CD14-positive monocyte (primary cell): Measurements from ENCODE around the gene CYSTM1. TPM values are rescaled to one million over a fixed set of nuclear protein-coding genes. Genes with fewer than 3 reads are reported as not detected.

ENCODE experiments used
- DNase-seq, 3 donors: peaks; one replicate each; pipeline ENCODE4 v3.0.0-alpha.2; 2011 to 2022
- H2AFZ ChIP-seq: 2 replicates; pipeline ENCODE4 v1.6.0; 2012; ENCODE audit warnings: mild to moderate bottlenecking, low read depth, low read length, inconsistent platforms; ENCODE audit not compliant: insufficient read depth, poor library complexity, severe bottlenecking
- H3K27ac ChIP-seq, 2 donors: 1 replicate in 1 of 2; 2 replicates in 1 of 2; pipeline ENCODE4 v1.5.1; 2012 to 2013; ENCODE audit warnings: low read length in 2 of 2, control low read depth in 1 of 2, inconsistent platforms in 1 of 2, low read depth in 1 of 2, mild to moderate bottlenecking in 1 of 2
- H3K27me3 ChIP-seq, 2 donors: one replicate each; pipeline versions ENCODE4 v1.6.0 to v1.6.1; 2011 to 2013; ENCODE audit warnings: low read length in 2 of 2; ENCODE audit not compliant: control insufficient read depth in 2 of 2, insufficient read depth in 2 of 2
- H3K36me3 ChIP-seq, 2 donors: replicated peaks in 1 of 2; 1 replicate in 1 of 2; 2 replicates in 1 of 2; pipeline versions ENCODE4 v1.5.1 to v1.6.1; 2012 to 2013; ENCODE audit warnings: low read length in 2 of 2, control low read depth in 1 of 2, inconsistent platforms in 1 of 2, mild to moderate bottlenecking in 1 of 2; ENCODE audit not compliant: insufficient read depth in 2 of 2, control insufficient read depth in 1 of 2
- H3K4me1 ChIP-seq, 2 donors: 1 replicate in 1 of 2; 2 replicates in 1 of 2; pipeline versions ENCODE4 v1.5.1 to v1.6.1; 2012 to 2013; ENCODE audit warnings: low read length in 2 of 2, control low read depth in 1 of 2, inconsistent platforms in 1 of 2, mild to moderate bottlenecking in 1 of 2, moderate library complexity in 1 of 2; ENCODE audit not compliant: insufficient read depth in 2 of 2, control insufficient read depth in 1 of 2
- H3K4me2 ChIP-seq: replicated peaks from 2 replicates; pipeline ENCODE3; 2012; ENCODE audit warnings: low read length, moderate library complexity, mild to moderate bottlenecking; ENCODE audit not compliant: poor library complexity, severe bottlenecking; ENCODE audit errors: extremely low read depth
- H3K4me3 ChIP-seq, 3 experiments: fragments of 200-600 bp in 1 of 3; sonication (generic) in 1 of 3; replicated peaks in 1 of 3; 1 replicate in 2 of 3; 2 replicates in 1 of 3; pipeline ENCODE4 v1.5.1; 2011 to 2013; ENCODE audit warnings: low read length in 3 of 3, mild to moderate bottlenecking in 3 of 3, control low read depth in 2 of 3, low read depth in 2 of 3, inconsistent platforms in 1 of 3, moderate library complexity in 1 of 3
- H3K79me2 ChIP-seq: 2 replicates; pipeline ENCODE4 v1.6.0; 2012; ENCODE audit warnings: mild to moderate bottlenecking, control low read depth, inconsistent platforms, low read length, moderate library complexity; ENCODE audit not compliant: insufficient read depth
- H3K9ac ChIP-seq: 2 replicates; pipeline ENCODE4 v1.6.0; 2017; ENCODE audit warnings: low read length, mild to moderate bottlenecking; ENCODE audit not compliant: insufficient read depth, poor library complexity, severe bottlenecking
- H3K9me3 ChIP-seq, 2 donors: replicated peaks in 1 of 2; 1 replicate in 1 of 2; 2 replicates in 1 of 2; pipeline versions ENCODE4 v1.5.1 to v1.6.1; 2012 to 2013; ENCODE audit warnings: low read length in 2 of 2, control low read depth in 1 of 2; ENCODE audit not compliant: control insufficient read depth in 1 of 2, insufficient read depth in 1 of 2
- H4K20me1 ChIP-seq: 2 replicates; pipeline ENCODE4 v1.6.0; 2012; ENCODE audit warnings: mild to moderate bottlenecking, low read length, control low read depth, moderate library complexity; ENCODE audit not compliant: insufficient read depth
- H3K27ac Mint-ChIP-seq, 7 donors: one replicate each; pipeline ENCODE4 v1.8.0; 2020; ENCODE audit warnings: mild to moderate bottlenecking in 7 of 7, mixed read lengths in 7 of 7, moderate library complexity in 6 of 7, inconsistent platforms in 2 of 7
- H3K27me3 Mint-ChIP-seq, 3 donors: one replicate each; pipeline ENCODE4 v1.8.0; 2021 to 2022; ENCODE audit warnings: low read depth in 3 of 3, mild to moderate bottlenecking in 3 of 3, mixed read lengths in 3 of 3, moderate library complexity in 3 of 3, inconsistent platforms in 1 of 3
- H3K36me3 Mint-ChIP-seq, 2 donors: one replicate each; pipeline ENCODE4 v1.8.0; 2020; ENCODE audit warnings: mixed read lengths in 2 of 2, inconsistent platforms in 1 of 2, mild to moderate bottlenecking in 1 of 2
- H3K4me1 Mint-ChIP-seq: one replicate; pipeline ENCODE4 v1.8.0; 2020; ENCODE audit warnings: mild to moderate bottlenecking, mixed read lengths
- H3K4me3 Mint-ChIP-seq, 2 donors: one replicate each; pipeline ENCODE4 v1.8.0; 2020; ENCODE audit warnings: mild to moderate bottlenecking in 2 of 2, mixed read lengths in 2 of 2, moderate library complexity in 1 of 2
- H3K9me3 Mint-ChIP-seq, 7 donors: one replicate each; pipeline ENCODE4 v1.8.0; 2020 to 2022; ENCODE audit warnings: mixed read lengths in 7 of 7, mild to moderate bottlenecking in 6 of 7, moderate library complexity in 6 of 7, inconsistent platforms in 2 of 7
- WGBS: methylation state at CpG from one replicate; pipeline ENCODE4 v1.1.5; 2013; ENCODE audit warnings: missing lambda C conversion rate; ENCODE audit not compliant: insufficient coverage; 5-methylcytosine and 5-hydroxymethylcytosine counted together
- intact Hi-C, 2 donors: fragments of 100-400 bp; cut with micrococcal nuclease; formaldehyde crosslinking; loops; one replicate each; pipeline versions ENCODE4 v1.15.0 to v1.15.1; 2023
- polyA plus RNA-seq, 3 donors: library from polyadenylated mRNA; depleted of rRNA in 1 of 3; unstranded in 2 of 3; stranded (reverse) in 1 of 3; fragments of 300-500 nt in 2 of 3; fragments of >200 nt in 1 of 3; fragmentation: Illumina TruSeq in 2 of 3; gene quantifications; 1 replicate in 2 of 3; 2 replicates in 1 of 3; pipeline ENCODE4 v1.2.3, GENCODE V29; 2012 to 2021
- TF ChIP-seq, protein P1 (sequence below): fragments of 200-600 bp; IDR thresholded peaks from one replicate; pipeline ENCODE4 v1.8.0; 2022; ENCODE audit warnings: antibody characterized with exemption, mild to moderate bottlenecking

Gene CYSTM1
- polyA plus RNA-seq, 3 donors = 14.0 to 40.0 (median 36.7) TPM

DNA sequence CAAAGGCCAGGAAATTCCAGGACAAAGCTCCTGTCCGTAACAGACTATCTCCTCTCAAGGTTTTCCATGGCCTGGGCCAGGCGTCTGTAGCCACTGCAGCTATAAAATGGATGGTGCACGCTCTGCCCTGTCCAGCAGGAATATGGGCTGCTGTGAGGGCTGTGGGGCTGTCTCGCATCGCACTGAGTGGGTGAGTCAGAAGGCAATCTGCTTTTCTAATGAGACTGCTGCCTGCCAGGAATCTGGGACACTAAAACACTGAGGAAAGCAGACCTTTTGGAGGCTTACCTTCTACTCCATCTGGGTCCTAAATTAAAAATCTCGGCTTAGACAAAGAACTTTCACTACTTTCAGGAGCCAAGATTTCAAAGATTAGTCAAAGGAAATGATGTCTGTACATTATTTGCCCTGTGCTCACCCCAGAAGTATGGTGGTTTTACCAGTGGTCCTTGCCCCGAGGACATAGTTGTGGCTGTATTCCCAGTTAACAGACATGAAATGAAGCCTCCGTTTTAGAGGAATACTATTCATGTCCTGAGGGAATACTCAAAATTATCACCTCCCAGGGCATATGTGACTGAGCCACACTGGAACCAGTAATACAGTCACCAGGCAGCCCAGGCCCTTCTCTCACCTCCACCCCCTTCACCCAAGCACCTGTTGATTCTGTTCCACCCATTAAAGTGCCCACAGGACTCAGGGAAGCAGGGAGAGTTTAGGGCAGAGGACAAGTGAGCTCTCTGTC is 71.6 kb downstream of the CYSTM1 start:
- Histone ChIP-seq H2AFZ (no peak overlapping the region), H3K4me2 (no peak overlapping the region), H3K4me1 (peaks cover 35 to 37% of the 10 kb centered on the region in 2 donors), H4K20me1 (no peaks in the 10 kb centered on the region), H3K4me3 (no peak overlapping the region), H3K27ac (no peak overlapping the region), H3K36me3 (peaks cover 0 to 12% of the 10 kb centered on the region in 2 donors), H3K27me3 (no peaks in the 10 kb centered on the region), H3K79me2 (peaks cover 39% of the 10 kb centered on the region), H3K9ac (no peak overlapping the region), H3K9me3 (no peaks in the 10 kb centered on the region)
- Mint-ChIP-seq H3K9me3 (no peaks in the 10 kb centered on the region), H3K27me3 (peaks cover 0 to 4% (median 2%) of the 10 kb centered on the region in 3 donors), H3K4me1 (peaks cover 44% of the 10 kb centered on the region), H3K4me3 (no peak overlapping the region), H3K36me3 (peaks cover 46 to 67% of the 10 kb centered on the region in 2 donors), H3K27ac (peak overlapping the region in 5 of 7 donors; percentile 36 to 90 (median 70))
- peak in 1 of 3 donors; percentile 13 for DNase-seq
- TF ChIP-seq, protein P1, sequence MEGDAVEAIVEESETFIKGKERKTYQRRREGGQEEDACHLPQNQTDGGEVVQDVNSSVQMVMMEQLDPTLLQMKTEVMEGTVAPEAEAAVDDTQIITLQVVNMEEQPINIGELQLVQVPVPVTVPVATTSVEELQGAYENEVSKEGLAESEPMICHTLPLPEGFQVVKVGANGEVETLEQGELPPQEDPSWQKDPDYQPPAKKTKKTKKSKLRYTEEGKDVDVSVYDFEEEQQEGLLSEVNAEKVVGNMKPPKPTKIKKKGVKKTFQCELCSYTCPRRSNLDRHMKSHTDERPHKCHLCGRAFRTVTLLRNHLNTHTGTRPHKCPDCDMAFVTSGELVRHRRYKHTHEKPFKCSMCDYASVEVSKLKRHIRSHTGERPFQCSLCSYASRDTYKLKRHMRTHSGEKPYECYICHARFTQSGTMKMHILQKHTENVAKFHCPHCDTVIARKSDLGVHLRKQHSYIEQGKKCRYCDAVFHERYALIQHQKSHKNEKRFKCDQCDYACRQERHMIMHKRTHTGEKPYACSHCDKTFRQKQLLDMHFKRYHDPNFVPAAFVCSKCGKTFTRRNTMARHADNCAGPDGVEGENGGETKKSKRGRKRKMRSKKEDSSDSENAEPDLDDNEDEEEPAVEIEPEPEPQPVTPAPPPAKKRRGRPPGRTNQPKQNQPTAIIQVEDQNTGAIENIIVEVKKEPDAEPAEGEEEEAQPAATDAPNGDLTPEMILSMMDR = no peak
- intact Hi-C loops = loop anchor here in 1 of 2 donors (5.0 kb wide), 1 partner anchor 36 kb away; no protein-coding TSS in a partner anchor
- 95% methylated on average over 6 of the region's 8 CpGs for WGBS

DNA sequence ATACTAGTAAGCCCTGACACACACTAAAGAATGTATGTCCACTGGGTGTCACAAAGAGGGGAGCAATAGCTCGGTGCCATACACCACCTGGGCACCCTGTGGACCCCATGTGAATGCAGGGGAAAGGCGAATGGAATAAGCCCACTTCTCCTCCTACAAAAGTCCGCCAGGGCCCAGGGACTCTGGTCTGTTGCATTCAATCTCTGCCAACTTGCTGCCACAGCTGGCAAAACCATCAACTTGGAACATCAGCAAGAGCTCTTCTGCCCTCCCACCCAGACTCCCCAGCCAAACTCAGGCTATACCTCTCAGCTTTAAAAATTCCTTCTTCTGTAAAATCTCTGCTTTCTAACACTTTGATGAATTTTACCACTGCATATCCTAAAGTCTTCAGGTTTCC is 73.4 kb downstream of the CYSTM1 start:
- TF ChIP-seq, protein P1 = no peak
- H3K9me3 ChIP-seq = no peaks in the 10 kb centered on the region

More for the DNA sequence above, 73.4 kb downstream of the CYSTM1 start:
- intact Hi-C loops = loop anchor here in 1 of 2 donors (5.0 kb wide), 1 partner anchor 34 kb away; no protein-coding TSS in a partner anchor
- Histone ChIP-seq H3K27me3 (no peaks in the 10 kb centered on the region), H3K4me1 (peaks cover 53 to 56% of the 10 kb centered on the region in 2 donors), H3K4me3 (no peak overlapping the region), H4K20me1 (no peaks in the 10 kb centered on the region), H3K4me2 (no peak overlapping the region), H3K36me3 (peaks cover 0 to 12% of the 10 kb centered on the region in 2 donors), H2AFZ (no peak overlapping the region), H3K9ac (no peak overlapping the region), H3K27ac (no peak overlapping the region), H3K79me2 (peaks cover 50% of the 10 kb centered on the region)
- H3K9me3 Mint-ChIP-seq = no peaks in the 10 kb centered on the region
- 75% methylated on average over 2 of the region's 3 CpGs for WGBS
- peaks cover 0 to 4% (median 2%) of the 10 kb centered on the region in 3 donors for H3K27me3 Mint-ChIP-seq
- H3K27ac Mint-ChIP-seq = peak overlapping the region in 1 of 7 donors; percentile 52
- peaks cover 55 to 69% of the 10 kb centered on the region in 2 donors for H3K36me3 Mint-ChIP-seq
- peak in 1 of 3 donors; percentile 2 for DNase-seq
- peaks cover 44% of the 10 kb centered on the region for H3K4me1 Mint-ChIP-seq
- no peak overlapping the region for H3K4me3 Mint-ChIP-seq
